Stimulated activated naive CD8-positive, alpha-beta T cell treated with anti-CD3 and anti-CD28 coated beads, Interleukin-15, Interleukin-2, amounts not matched to agents 100 ng/mL and 50 ng/mL, for 24 hours (primary cell): ENCODE data around the gene GLOD5.

Experiments
- H3K27ac Mint-ChIP-seq: one replicate; pipeline ENCODE4 v1.8.0; 2021; ENCODE audit warnings: mild to moderate bottlenecking, mixed read lengths
- H3K27me3 Mint-ChIP-seq: one replicate; pipeline ENCODE4 v1.8.0; 2021; ENCODE audit warnings: mixed read lengths
- H3K36me3 Mint-ChIP-seq: one replicate; pipeline ENCODE4 v1.8.0; 2021; ENCODE audit warnings: low read depth, mixed read lengths
- H3K4me1 Mint-ChIP-seq: one replicate; pipeline ENCODE4 v1.8.0; 2021; ENCODE audit warnings: low read depth, mixed read lengths
- H3K4me3 Mint-ChIP-seq: one replicate; pipeline ENCODE4 v1.8.0; 2021; ENCODE audit warnings: mild to moderate bottlenecking, mixed read lengths
- H3K9me3 Mint-ChIP-seq: one replicate; pipeline ENCODE4 v1.8.0; 2021; ENCODE audit warnings: mixed read lengths

Gene GLOD5

GRCh38 chrX:48737940-48738339, 23.6 kb upstream of the GLOD5 start:
- Mint-ChIP-seq H3K27me3 (no peaks in the 10 kb centered on the region), H3K4me1 (peaks cover 20% of the 10 kb centered on the region), H3K9me3 (no peaks in the 10 kb centered on the region), H3K27ac (peak overlapping the region; percentile 97), H3K36me3 (no peaks in the 10 kb centered on the region), H3K4me3 (peak overlapping the region; percentile 93)

GRCh38 chrX:48741834-48742233, 19.7 kb upstream of the GLOD5 start:
- Mint-ChIP-seq H3K27me3 (no peaks in the 10 kb centered on the region), H3K27ac (no peak overlapping the region), H3K4me3 (no peak overlapping the region), H3K9me3 (no peaks in the 10 kb centered on the region), H3K4me1 (peaks cover 10% of the 10 kb centered on the region), H3K36me3 (no peaks in the 10 kb centered on the region)

GRCh38 chrX:48745222-48745621, 16.3 kb upstream of the GLOD5 start:
- Mint-ChIP-seq H3K4me3 (no peak overlapping the region), H3K27ac (no peak overlapping the region), H3K4me1 (no peaks in the 10 kb centered on the region), H3K9me3 (no peaks in the 10 kb centered on the region), H3K27me3 (no peaks in the 10 kb centered on the region), H3K36me3 (no peaks in the 10 kb centered on the region)

- Mint-ChIP-seq H3K4me3 (no peak overlapping the region), H3K27me3 (no peaks in the 10 kb centered on the region), H3K4me1 (peaks cover 6% of the 10 kb centered on the region), H3K36me3 (no peaks in the 10 kb centered on the region), H3K27ac (no peak overlapping the region), H3K9me3 (no peaks in the 10 kb centered on the region)
Measured at GRCh38 chrX:48747415-48748016, 14.0 kb upstream of the GLOD5 start.

- Mint-ChIP-seq H3K4me3 (no peak overlapping the region), H3K27ac (no peak overlapping the region), H3K27me3 (no peaks in the 10 kb centered on the region), H3K36me3 (no peaks in the 10 kb centered on the region), H3K9me3 (no peaks in the 10 kb centered on the region), H3K4me1 (peaks cover 6% of the 10 kb centered on the region)
Measured at GRCh38 chrX:48749182-48749581, 12.4 kb upstream of the GLOD5 start.

GRCh38 chrX:48751343-48751742, 10.2 kb upstream of the GLOD5 start:
- H3K27ac Mint-ChIP-seq: no peak overlapping the region
- no peaks in the 10 kb centered on the region for H3K27me3 Mint-ChIP-seq
- H3K4me1 Mint-ChIP-seq: peaks cover 6% of the 10 kb centered on the region
- no peak overlapping the region for H3K4me3 Mint-ChIP-seq
- H3K36me3 Mint-ChIP-seq: no peaks in the 10 kb centered on the region
- no peaks in the 10 kb centered on the region for H3K9me3 Mint-ChIP-seq

GRCh38 chrX:48752498-48752897, 9.0 kb upstream of the GLOD5 start:
- Mint-ChIP-seq H3K4me1 (peaks cover 6% of the 10 kb centered on the region), H3K27me3 (no peaks in the 10 kb centered on the region), H3K4me3 (no peak overlapping the region)

GRCh38 chrX:48753708-48754228, 7.8 kb upstream of the GLOD5 start:
- H3K27me3 Mint-ChIP-seq: no peaks in the 10 kb centered on the region
- no peak overlapping the region for H3K27ac Mint-ChIP-seq
- no peaks in the 10 kb centered on the region for H3K36me3 Mint-ChIP-seq
- H3K4me3 Mint-ChIP-seq: no peak overlapping the region
- H3K4me1 Mint-ChIP-seq: peaks cover 6% of the 10 kb centered on the region
- H3K9me3 Mint-ChIP-seq: no peaks in the 10 kb centered on the region

More at GRCh38 chrX:48752498-48752897, 9.0 kb upstream of the GLOD5 start:
- H3K9me3 Mint-ChIP-seq: no peaks in the 10 kb centered on the region
- H3K36me3 Mint-ChIP-seq: no peaks in the 10 kb centered on the region
- H3K27ac Mint-ChIP-seq: no peak overlapping the region

- Mint-ChIP-seq H3K27me3 (no peaks in the 10 kb centered on the region), H3K9me3 (no peaks in the 10 kb centered on the region), H3K4me3 (no peak overlapping the region), H3K36me3 (no peaks in the 10 kb centered on the region), H3K27ac (no peak overlapping the region), H3K4me1 (peaks cover 6% of the 10 kb centered on the region)
Measured at GRCh38 chrX:48754238-48754637, 7.3 kb upstream of the GLOD5 start.

GRCh38 chrX:48769230-48769629, 7.7 kb downstream of the GLOD5 start:
- H3K4me3 Mint-ChIP-seq: no peak overlapping the region
- no peaks in the 10 kb centered on the region for H3K4me1 Mint-ChIP-seq
- no peaks in the 10 kb centered on the region for H3K9me3 Mint-ChIP-seq
- no peaks in the 10 kb centered on the region for H3K27me3 Mint-ChIP-seq
- H3K36me3 Mint-ChIP-seq: no peaks in the 10 kb centered on the region
- H3K27ac Mint-ChIP-seq: no peak overlapping the region

- Mint-ChIP-seq H3K36me3 (no peaks in the 10 kb centered on the region), H3K27me3 (no peaks in the 10 kb centered on the region), H3K9me3 (no peaks in the 10 kb centered on the region), H3K4me1 (no peaks in the 10 kb centered on the region), H3K4me3 (no peak overlapping the region), H3K27ac (no peak overlapping the region)
Measured at GRCh38 chrX:48770296-48770695, 8.7 kb downstream of the GLOD5 start.

GRCh38 chrX:48772602-48773001, 11.1 kb downstream of the GLOD5 start:
- no peak overlapping the region for H3K4me3 Mint-ChIP-seq
- H3K27me3 Mint-ChIP-seq: no peaks in the 10 kb centered on the region
- H3K36me3 Mint-ChIP-seq: no peaks in the 10 kb centered on the region
- no peaks in the 10 kb centered on the region for H3K4me1 Mint-ChIP-seq
- no peaks in the 10 kb centered on the region for H3K9me3 Mint-ChIP-seq
- no peak overlapping the region for H3K27ac Mint-ChIP-seq

GRCh38 chrX:48776818-48777439, 15.4 kb downstream of the GLOD5 start:
- no peaks in the 10 kb centered on the region for H3K4me1 Mint-ChIP-seq
- H3K36me3 Mint-ChIP-seq: no peaks in the 10 kb centered on the region
- H3K9me3 Mint-ChIP-seq: no peaks in the 10 kb centered on the region
- H3K27me3 Mint-ChIP-seq: no peaks in the 10 kb centered on the region
- H3K27ac Mint-ChIP-seq: no peak overlapping the region
- H3K4me3 Mint-ChIP-seq: no peak overlapping the region

- H3K9me3 Mint-ChIP-seq: no peaks in the 10 kb centered on the region
- H3K27ac Mint-ChIP-seq: no peak overlapping the region
- no peaks in the 10 kb centered on the region for H3K36me3 Mint-ChIP-seq
- H3K4me3 Mint-ChIP-seq: no peak overlapping the region
- no peaks in the 10 kb centered on the region for H3K4me1 Mint-ChIP-seq
- no peaks in the 10 kb centered on the region for H3K27me3 Mint-ChIP-seq
Measured at GRCh38 chrX:48779399-48779798, 17.9 kb downstream of the GLOD5 start.

GRCh38 chrX:48781705-48782104, 20.2 kb downstream of the GLOD5 start:
- Mint-ChIP-seq H3K4me3 (no peak overlapping the region), H3K27ac (no peak overlapping the region), H3K9me3 (no peaks in the 10 kb centered on the region), H3K4me1 (no peaks in the 10 kb centered on the region), H3K36me3 (no peaks in the 10 kb centered on the region), H3K27me3 (no peaks in the 10 kb centered on the region)

- no peak overlapping the region for H3K27ac Mint-ChIP-seq
- H3K27me3 Mint-ChIP-seq: no peaks in the 10 kb centered on the region
Measured at GRCh38 chrX:48782216-48782615, 20.7 kb downstream of the GLOD5 start.

More at GRCh38 chrX:48782216-48782615, 20.7 kb downstream of the GLOD5 start:
- Mint-ChIP-seq H3K36me3 (no peaks in the 10 kb centered on the region), H3K4me3 (no peak overlapping the region), H3K4me1 (no peaks in the 10 kb centered on the region), H3K9me3 (no peaks in the 10 kb centered on the region)
